HG02571 (cell line): ENCODE data around the gene CTAGE8.
"Not testable (repeated sequence)": the region's sequence is repeated elsewhere in the genome, so short reads cannot be mapped to it uniquely, and the experiment has no call there.

ENCODE experiments used
- ATAC-seq: cut with Tn5 transposase; IDR thresholded peaks from one replicate; pipeline ENCODE4 v1.9.1; 2021; ENCODE audit warnings: mild to moderate bottlenecking, moderate library complexity; ENCODE audit not compliant: unreplicated experiment

Gene CTAGE8

GRCh38 chr7:144269188-144269587 is at the start of gene CTAGE8:
Gene CTAGE8, minus strand, starts transcription at chr7:144269288. Its CDS starts 38 bp downstream, at chr7:144269250.
- ATAC-seq: not testable (repeated sequence)

GRCh38 chr7:144317537-144317936 is 48.4 kb upstream of the CTAGE8 start:
- not testable (repeated sequence) for ATAC-seq

GRCh38 chr7:144311872-144312469 is 42.9 kb upstream of the CTAGE8 start, which contains the start of gene OR2A1:
Gene OR2A1, plus strand, starts transcription at chr7:144312419. Its CDS starts 5,706 bp downstream, at chr7:144318125.
- not testable (repeated sequence) for ATAC-seq

- ATAC-seq: not testable (repeated sequence)
Observed at GRCh38 chr7:144311218-144311617, 42.1 kb upstream of the CTAGE8 start.

GRCh38 chr7:144309702-144310101 is 40.6 kb upstream of the CTAGE8 start:
- not testable (repeated sequence) for ATAC-seq

GRCh38 chr7:144305156-144305555 is 36.1 kb upstream of the CTAGE8 start:
- ATAC-seq: not testable (repeated sequence)

- not testable (repeated sequence) for ATAC-seq
Observed at GRCh38 chr7:144303607-144304006, 34.5 kb upstream of the CTAGE8 start.

- not testable (repeated sequence) for ATAC-seq
Observed at GRCh38 chr7:144302578-144303303, 33.7 kb upstream of the CTAGE8 start.

GRCh38 chr7:144293794-144294499 is 24.9 kb upstream of the CTAGE8 start:
- peak; percentile 73 for ATAC-seq

GRCh38 chr7:144292384-144293161 is 23.5 kb upstream of the CTAGE8 start:
- not testable (repeated sequence) for ATAC-seq

- ATAC-seq: not testable (repeated sequence)
Observed at GRCh38 chr7:144291607-144292006, 22.5 kb upstream of the CTAGE8 start.

GRCh38 chr7:144287171-144287784 is 18.2 kb upstream of the CTAGE8 start:
- ATAC-seq: not testable (repeated sequence)

- not testable (repeated sequence) for ATAC-seq
Observed at GRCh38 chr7:144283716-144284115, 14.6 kb upstream of the CTAGE8 start.

- not testable (repeated sequence) for ATAC-seq
Observed at GRCh38 chr7:144282490-144282889, 13.4 kb upstream of the CTAGE8 start.

GRCh38 chr7:144281981-144282380 is 12.9 kb upstream of the CTAGE8 start:
- ATAC-seq: not testable (repeated sequence)

- ATAC-seq: not testable (repeated sequence)
Observed at GRCh38 chr7:144280010-144280409, 10.9 kb upstream of the CTAGE8 start.

GRCh38 chr7:144275281-144275680 is 6.2 kb upstream of the CTAGE8 start:
- not testable (repeated sequence) for ATAC-seq

- not testable (repeated sequence) for ATAC-seq
Observed at GRCh38 chr7:144264692-144265091, 4.4 kb downstream of the CTAGE8 start, which contains the start of gene OR2A7. Gene OR2A7, minus strand, starts transcription at chr7:144264792. Its CDS starts 5,164 bp downstream, at chr7:144259628.

GRCh38 chr7:144262128-144262527 is 7.0 kb downstream of the CTAGE8 start:
- ATAC-seq: not testable (repeated sequence)

- ATAC-seq: not testable (repeated sequence)
Observed at GRCh38 chr7:144259067-144259466, 10.0 kb downstream of the CTAGE8 start.
